Measurements from ENCODE around the gene MED22.

DNA sequence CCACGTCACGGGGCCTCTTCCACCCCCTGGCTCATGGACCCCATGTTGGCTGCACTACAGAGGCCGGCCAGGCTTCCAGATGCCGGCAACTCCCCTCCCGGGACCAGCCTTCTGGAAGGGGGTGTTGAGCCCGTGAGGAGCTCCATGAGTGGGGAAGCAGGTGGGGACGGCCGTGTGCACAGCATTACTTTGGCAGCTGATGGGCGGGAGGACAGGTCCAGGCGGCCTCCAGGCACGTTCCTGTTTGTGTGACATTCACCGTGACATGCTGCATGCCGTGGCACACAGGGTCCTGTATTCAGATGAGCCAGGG, 43.8 kb downstream of the MED22 start:
- TF ChIP-seq ESRRG (CRISPR knock-in tag; IDR thresholded peaks at IDR 0.05) (no peak), RARB (CRISPR knock-in tag; IDR thresholded peaks at IDR 0.05) (no peak), ZNF8 (CRISPR knock-in tag; IDR thresholded peaks at IDR 0.05) (no peak), TCF4 (CRISPR knock-in tag; IDR thresholded peaks at IDR 0.05; ENCODE audit: borderline replicate concordance) (no peak), ZFP3 (CRISPR knock-in tag; IDR thresholded peaks at IDR 0.05) (no peak), TOX (CRISPR knock-in tag; IDR thresholded peaks at IDR 0.05; ENCODE audit: borderline replicate concordance) (no peak)
- TF ChIP-seq, protein P1, sequence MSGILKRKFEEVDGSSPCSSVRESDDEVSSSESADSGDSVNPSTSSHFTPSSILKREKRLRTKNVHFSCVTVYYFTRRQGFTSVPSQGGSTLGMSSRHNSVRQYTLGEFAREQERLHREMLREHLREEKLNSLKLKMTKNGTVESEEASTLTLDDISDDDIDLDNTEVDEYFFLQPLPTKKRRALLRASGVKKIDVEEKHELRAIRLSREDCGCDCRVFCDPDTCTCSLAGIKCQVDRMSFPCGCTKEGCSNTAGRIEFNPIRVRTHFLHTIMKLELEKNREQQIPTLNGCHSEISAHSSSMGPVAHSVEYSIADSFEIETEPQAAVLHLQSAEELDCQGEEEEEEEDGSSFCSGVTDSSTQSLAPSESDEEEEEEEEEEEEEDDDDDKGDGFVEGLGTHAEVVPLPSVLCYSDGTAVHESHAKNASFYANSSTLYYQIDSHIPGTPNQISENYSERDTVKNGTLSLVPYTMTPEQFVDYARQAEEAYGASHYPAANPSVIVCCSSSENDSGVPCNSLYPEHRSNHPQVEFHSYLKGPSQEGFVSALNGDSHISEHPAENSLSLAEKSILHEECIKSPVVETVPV (CRISPR knock-in tag; IDR thresholded peaks at IDR 0.05), result no peak
